ENCODE data around the gene DYRK4. TPM values are rescaled to one million over a fixed set of nuclear protein-coding genes. Genes with fewer than 3 reads are reported as not detected.
A peak's percentile ranks its signal among the peaks of the same experiment; 100 is the strongest.

Gene DYRK4
- total RNA-seq, 6 donors from 2014 or later = 22.2 to 53.4 (median 36.6) TPM

GRCh38 chr12:4539167-4539870 lies 22.7 kb upstream of the DYRK4 start:
- Histone ChIP-seq H3K27me3 (no peaks in the 10 kb centered on the region), H3K4me1 (peaks cover 15 to 21% (median 18%) of the 10 kb centered on the region in 4 donors), H3K9me3 (no peaks in the 10 kb centered on the region), H3K36me3 (peaks cover 0 to 11% (median 1%) of the 10 kb centered on the region in 4 donors), H3K4me3 (peak overlapping the region; percentile 52 to 82 (median 76)), H3K27ac (peak overlapping the region in 1 of 4 donors; percentile 93)
- ATAC-seq (ENCODE audit: low FRiP score in 2 of 2) = no peak
- TF ChIP-seq CTCF (IDR thresholded peaks at IDR 0.05) = no peak
- TF ChIP-seq POLR2A (IDR thresholded peaks at IDR 0.05) = no peak
- no peak for TF ChIP-seq EP300 (IDR thresholded peaks at IDR 0.05)
- no peak for TF ChIP-seq POLR2AphosphoS5 (IDR thresholded peaks at IDR 0.05)
- 11 to 12% methylated on average over 16 of the region's 16 CpGs for WGBS, 2 donors
- DNase-seq = no peak

DNA sequence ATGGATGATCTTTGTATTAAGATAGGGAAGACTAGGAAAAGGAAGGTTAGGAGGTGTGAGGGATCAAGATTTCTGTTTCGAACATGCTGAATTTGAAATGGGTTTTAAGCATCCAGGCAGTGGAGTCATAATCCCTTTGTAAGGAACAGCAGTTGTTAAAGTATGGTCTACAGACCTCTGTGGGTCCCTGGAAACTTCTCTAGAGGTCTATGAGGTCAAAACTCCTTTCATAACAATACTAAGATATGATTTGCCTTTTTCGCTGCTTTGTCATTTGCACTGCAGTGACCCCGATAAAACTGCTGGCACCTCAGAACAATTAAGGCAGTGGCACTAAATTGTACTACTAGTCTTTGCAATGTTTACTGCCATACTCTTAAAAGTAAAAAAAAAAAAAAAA lies 21.8 kb upstream of the DYRK4 start:
- peaks cover 15 to 21% (median 18%) of the 10 kb centered on the region in 4 donors for H3K4me1 ChIP-seq
- H3K36me3 ChIP-seq = peaks cover 0 to 3% (median 0%) of the 10 kb centered on the region in 4 donors
- WGBS, 2 donors = 80 to 91% methylated on average over 3 of the region's 3 CpGs
- no peaks in the 10 kb centered on the region for H3K9me3 ChIP-seq
- TF ChIP-seq POLR2AphosphoS5 (IDR thresholded peaks at IDR 0.05) = no peak
- no peak for TF ChIP-seq POLR2A (IDR thresholded peaks at IDR 0.05)
- TF ChIP-seq EP300 (IDR thresholded peaks at IDR 0.05) = no peak
- TF ChIP-seq CTCF (IDR thresholded peaks at IDR 0.05) = no peak
- no peaks in the 10 kb centered on the region for H3K27me3 ChIP-seq
- H3K4me3 ChIP-seq = no peak overlapping the region
- no peak for DNase-seq
- H3K27ac ChIP-seq = no peak overlapping the region
- ATAC-seq (ENCODE audit: low FRiP score in 2 of 2) = no peak

DNA sequence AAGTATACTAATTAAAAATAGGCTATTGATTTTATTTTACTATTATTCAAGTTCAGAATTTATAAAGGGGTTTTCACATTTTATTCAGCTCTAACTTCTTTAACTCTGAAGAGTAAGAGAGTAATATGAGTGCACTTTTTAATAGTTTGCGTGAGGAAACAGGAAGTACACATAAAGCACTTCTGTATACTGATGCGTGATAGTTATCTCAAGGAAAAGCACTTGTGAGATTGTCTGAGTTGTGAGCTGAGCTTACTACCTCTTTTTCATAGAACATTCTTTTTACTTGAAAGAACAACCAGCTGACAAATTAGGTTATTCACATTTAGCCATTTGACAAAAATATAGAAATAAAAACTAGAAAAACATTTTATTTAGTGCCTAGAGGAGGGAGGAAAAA lies 21.4 kb upstream of the DYRK4 start:
- H3K36me3 ChIP-seq = no peaks in the 10 kb centered on the region
- no peak overlapping the region for H3K4me3 ChIP-seq
- TF ChIP-seq CTCF (IDR thresholded peaks at IDR 0.05) = no peak
- no peaks in the 10 kb centered on the region for H3K27me3 ChIP-seq
- ATAC-seq (ENCODE audit: low FRiP score in 2 of 2) = no peak
- WGBS, 2 donors = 27 to 38% methylated on average over 2 of the region's 2 CpGs
- no peak for DNase-seq
- H3K9me3 ChIP-seq = no peaks in the 10 kb centered on the region
- H3K4me1 ChIP-seq = peaks cover 15 to 21% (median 18%) of the 10 kb centered on the region in 4 donors
- no peak overlapping the region for H3K27ac ChIP-seq

DNA sequence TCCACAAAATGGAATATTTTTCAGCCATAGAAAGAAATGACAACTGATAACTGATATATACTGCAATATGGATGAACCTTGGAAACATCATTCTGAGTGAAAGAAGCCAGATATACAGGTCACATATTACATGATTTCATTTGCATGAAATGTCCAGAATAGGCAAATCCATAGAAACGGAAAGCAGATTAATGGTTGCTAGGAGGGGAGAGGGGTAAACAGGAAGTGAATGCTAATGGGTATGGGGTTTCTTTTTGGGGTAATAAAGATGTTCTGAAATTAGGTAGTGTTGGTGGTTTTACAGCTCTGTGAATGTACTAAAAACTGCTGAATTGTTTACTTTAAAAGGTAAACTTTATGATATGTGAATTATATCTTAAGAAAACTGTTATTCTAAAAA lies 16.8 kb upstream of the DYRK4 start:
- Histone ChIP-seq H3K9me3 (no peaks in the 10 kb centered on the region), H3K27me3 (no peaks in the 10 kb centered on the region), H3K36me3 (no peaks in the 10 kb centered on the region), H3K27ac (no peak overlapping the region), H3K4me3 (no peak overlapping the region), H3K4me1 (no peaks in the 10 kb centered on the region)
- DNase-seq (no peak), ATAC-seq (ENCODE audit: low FRiP score in 2 of 2) (no peak)
- WGBS, 2 donors = 86 to 90% methylated on average over 1 of the region's 1 CpG
- no peak for TF ChIP-seq CTCF (IDR thresholded peaks at IDR 0.05)
- TF ChIP-seq POLR2A (IDR thresholded peaks at IDR 0.05) = no peak
- no peak for TF ChIP-seq POLR2AphosphoS5 (IDR thresholded peaks at IDR 0.05)
- no peak for TF ChIP-seq EP300 (IDR thresholded peaks at IDR 0.05)

- no peak for DNase-seq
These were observed 9.8 kb upstream of the DYRK4 start for GRCh38 chr12:4552191-4552590.

More at GRCh38 chr12:4552191-4552590, 9.8 kb upstream of the DYRK4 start:
- TF ChIP-seq POLR2AphosphoS5 (IDR thresholded peaks at IDR 0.05) = no peak
- no peak for TF ChIP-seq EP300 (IDR thresholded peaks at IDR 0.05)
- no peak for TF ChIP-seq CTCF (IDR thresholded peaks at IDR 0.05)
- TF ChIP-seq POLR2A (IDR thresholded peaks at IDR 0.05) = no peak
- ATAC-seq (ENCODE audit: low FRiP score in 2 of 2) = no peak
- Histone ChIP-seq H3K9me3 (no peaks in the 10 kb centered on the region), H3K27me3 (no peaks in the 10 kb centered on the region), H3K4me3 (no peak overlapping the region), H3K4me1 (no peaks in the 10 kb centered on the region), H3K27ac (no peak overlapping the region), H3K36me3 (no peaks in the 10 kb centered on the region)
- WGBS, 2 donors = 79 to 89% methylated on average over 1 of the region's 1 CpG
